ENCODE measurements around the gene RRP15.

DNA sequence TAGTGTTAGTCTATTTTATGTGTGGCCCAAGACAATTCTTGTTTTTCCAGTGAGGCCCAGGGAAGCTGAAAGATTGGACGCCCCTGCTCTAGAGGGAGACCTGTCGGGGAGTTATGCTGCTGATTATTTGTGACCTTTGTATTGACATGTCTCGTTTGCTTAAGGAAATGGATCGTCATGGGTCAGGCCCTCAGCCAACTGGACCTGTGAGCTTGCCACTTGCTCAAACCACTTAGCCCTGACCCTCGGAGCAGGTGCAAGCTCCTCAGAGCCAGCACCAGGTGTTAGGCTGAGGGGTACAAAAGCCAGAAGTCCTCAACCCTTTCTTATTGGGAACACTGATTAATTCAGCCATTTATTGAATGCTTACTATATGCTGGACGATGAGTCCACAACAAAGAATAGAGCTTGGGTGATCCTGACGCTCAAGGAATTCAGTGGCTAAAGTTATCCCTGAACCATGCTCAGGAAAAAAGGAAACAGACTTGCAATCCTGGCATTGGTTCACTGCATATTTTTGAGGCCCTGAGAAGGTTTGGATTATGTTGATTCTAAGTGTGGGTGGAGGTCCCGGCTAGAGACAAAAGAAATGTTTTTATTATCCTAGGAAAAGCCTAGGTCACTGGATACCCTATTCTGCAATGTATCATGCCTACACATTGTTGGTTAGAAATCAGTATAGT lies 79.1 kb downstream of the RRP15 start:
- TF ChIP-seq, protein P1, sequence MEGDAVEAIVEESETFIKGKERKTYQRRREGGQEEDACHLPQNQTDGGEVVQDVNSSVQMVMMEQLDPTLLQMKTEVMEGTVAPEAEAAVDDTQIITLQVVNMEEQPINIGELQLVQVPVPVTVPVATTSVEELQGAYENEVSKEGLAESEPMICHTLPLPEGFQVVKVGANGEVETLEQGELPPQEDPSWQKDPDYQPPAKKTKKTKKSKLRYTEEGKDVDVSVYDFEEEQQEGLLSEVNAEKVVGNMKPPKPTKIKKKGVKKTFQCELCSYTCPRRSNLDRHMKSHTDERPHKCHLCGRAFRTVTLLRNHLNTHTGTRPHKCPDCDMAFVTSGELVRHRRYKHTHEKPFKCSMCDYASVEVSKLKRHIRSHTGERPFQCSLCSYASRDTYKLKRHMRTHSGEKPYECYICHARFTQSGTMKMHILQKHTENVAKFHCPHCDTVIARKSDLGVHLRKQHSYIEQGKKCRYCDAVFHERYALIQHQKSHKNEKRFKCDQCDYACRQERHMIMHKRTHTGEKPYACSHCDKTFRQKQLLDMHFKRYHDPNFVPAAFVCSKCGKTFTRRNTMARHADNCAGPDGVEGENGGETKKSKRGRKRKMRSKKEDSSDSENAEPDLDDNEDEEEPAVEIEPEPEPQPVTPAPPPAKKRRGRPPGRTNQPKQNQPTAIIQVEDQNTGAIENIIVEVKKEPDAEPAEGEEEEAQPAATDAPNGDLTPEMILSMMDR (IDR thresholded peaks at IDR 0.05), result no peak
- no peak for TF ChIP-seq POLR2A (IDR thresholded peaks at IDR 0.05)
